HG03045 (cell line): ENCODE results near the gene ATP6V1E1.

Source experiments
- ATAC-seq: cut with Tn5 transposase; IDR thresholded peaks from one replicate; pipeline ENCODE4 v1.9.1; 2021; ENCODE audit warnings: mild to moderate bottlenecking, moderate library complexity; ENCODE audit not compliant: unreplicated experiment

Gene ATP6V1E1

DNA sequence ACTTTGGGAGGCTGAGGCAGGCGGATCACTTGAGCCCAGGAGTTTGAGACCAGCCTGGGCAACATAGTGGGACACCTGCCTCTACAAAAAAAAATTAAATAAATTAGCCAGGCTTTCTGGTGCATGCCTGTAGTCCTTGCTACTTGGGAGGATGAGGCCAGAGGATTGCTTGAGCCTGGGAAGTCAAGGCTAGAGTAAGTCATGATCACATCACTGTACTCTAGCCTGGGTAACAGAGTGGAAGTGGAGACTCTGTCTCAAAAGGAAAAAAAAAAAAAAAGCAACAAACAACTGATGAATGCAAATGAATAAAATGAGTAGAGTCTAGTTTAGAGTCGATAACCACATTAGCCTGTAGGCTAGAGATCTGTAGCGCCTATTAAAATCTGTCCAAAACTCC lies 6.1 kb upstream of the ATP6V1E1 start:
- no peak for ATAC-seq

DNA sequence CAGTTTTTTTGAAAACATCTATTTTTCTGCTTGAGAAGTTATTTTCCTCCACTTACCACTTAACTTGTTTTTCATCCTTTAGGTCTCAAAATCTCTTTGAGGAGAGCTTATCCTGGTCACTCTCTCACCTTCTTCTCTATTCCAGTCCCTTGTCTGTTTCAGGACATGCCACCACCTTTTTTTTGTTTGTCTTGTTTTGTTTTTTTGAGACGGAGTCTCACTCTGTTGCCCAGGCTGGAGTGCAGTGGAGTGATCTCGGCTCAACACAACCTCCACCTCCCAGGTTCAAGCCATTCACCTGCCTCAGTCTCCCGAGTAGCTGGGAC lies 5.4 kb upstream of the ATP6V1E1 start:
- no peak for ATAC-seq

DNA sequence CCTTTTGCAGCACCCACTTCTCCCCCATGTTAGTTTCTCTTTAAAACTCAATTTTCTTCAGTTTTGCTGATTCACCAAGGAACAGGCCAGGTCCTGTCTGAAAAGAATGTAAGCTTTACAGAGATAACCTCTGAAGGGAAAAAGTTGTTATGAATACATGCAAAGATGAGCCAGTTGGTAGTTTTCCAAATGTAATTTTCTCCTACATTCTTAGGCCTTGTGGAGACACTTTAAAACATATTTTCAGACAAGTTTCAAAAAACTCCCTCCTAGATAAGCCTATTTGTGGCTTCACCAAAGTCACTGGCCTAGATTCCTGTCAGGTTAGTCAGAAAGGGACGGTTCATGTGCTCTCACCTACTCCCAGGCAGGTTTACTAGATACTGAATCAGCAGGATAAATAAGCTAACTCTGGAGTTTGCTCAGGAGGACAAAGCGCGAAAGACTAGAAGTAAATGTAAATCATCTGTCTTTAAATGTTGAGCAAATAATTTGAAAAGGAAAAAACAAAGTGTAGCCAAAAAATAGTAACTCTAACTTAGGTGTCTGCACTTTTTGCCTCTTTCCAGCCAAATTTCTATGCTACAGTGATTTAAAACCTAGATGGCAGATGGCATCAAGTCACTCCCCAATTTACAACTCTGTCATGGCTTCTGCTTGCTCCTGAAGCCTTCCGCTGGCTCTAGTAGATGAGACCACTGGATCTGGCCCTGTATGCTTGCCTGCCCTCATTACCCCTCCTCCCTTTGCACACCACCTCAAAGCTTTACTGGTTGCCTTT lies 4.9 kb upstream of the ATP6V1E1 start:
- no peak for ATAC-seq

DNA sequence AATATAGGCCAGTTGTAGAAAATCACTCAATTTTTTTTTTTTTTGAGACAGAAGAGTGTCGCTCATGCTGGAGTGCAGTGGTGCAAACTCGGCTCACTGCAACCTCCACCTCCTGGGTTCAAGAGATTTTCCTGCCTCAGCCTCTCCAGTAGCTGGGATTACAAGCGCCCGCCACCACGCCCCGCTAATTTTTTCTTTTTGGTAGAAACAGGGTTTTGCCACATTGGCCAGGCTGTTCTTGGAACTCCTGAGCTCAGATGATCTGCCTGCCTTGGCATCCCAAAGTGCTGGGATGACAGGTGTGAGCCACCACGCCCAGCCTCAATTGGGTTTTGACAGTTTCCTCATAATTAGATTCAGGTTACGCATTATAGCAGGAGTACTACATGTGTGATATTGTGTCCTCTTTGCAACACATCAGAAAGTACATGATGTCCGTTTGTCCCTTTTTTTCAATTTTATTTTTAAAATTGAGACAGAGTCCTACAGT lies 2.6 kb upstream of the ATP6V1E1 start:
- ATAC-seq, result no peak

DNA sequence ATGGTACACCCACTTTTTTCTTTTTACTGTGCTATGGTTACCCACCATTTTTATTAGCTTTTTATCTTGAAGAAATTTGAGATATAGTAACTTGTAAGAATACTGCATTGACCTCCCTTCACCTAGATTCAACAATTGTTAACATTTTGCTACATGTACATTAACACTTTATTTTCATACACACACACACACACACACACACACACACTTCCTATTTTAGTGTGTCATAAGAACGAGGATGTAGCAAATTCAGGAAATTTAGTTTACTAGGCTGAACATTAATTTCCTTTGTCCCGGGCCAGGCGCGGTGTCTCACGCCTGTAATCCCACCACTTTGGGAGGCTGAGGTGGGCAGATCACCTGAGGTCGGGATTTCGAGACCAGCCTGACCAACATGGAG lies 1.1 kb upstream of the ATP6V1E1 start:
- no peak for ATAC-seq

DNA sequence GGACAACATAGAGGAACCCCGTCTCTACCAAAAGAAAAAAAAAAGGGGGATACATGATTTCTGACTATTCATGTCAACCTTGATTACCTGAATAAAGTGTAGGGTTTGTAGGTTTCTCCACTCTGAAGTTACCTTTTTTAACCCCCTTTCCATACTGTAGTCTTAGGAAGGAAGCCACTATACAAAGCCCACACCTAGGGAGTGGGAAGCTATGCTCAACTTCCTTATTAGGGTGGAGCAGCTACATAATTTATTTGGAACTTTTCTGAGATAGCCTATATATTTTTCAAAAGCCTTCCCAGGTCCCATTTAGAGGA lies 582 bp upstream of the ATP6V1E1 start:
- no peak for ATAC-seq

DNA sequence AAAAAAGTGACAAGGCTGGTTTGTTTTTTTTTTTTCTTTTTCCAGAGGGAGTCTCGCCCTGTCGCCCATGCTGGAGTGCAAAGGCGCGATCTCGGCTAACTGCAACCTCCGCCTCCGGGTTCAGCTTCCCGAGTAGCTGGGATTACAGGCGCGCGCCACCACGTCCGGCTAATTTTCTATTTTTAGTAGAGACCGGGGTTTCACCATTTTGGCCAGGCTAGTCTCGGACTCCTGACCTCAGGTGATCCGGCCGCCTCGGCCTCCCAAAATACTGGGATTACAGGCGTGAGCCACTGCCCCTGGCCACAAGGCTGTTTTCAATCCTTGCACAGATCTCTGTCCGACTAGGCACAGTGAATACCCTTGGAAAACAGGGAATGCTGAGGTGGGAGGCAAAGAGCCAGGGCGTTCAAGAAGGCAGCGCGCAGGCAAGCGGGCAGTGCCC lies 566 bp downstream of the ATP6V1E1 start:
- ATAC-seq, result no peak

DNA sequence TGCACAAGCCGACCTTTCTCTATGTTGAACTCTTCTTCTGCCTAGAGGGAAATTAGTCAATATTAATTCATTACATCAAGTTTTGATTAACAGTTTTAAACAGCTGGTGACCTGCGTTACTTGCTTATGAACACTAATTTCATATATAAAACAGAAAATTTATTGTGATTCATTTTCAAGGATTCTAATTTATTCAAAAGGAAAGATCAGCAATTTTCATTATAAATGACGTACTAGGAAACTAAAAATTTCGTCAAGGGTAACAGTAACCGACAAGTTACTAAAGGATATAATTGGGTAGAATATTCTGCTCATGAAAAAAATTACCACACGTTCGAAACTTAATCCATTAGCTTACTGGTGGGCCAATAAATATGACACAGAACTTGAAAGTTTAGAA lies 15.3 kb downstream of the ATP6V1E1 start:
- ATAC-seq, result no peak

DNA sequence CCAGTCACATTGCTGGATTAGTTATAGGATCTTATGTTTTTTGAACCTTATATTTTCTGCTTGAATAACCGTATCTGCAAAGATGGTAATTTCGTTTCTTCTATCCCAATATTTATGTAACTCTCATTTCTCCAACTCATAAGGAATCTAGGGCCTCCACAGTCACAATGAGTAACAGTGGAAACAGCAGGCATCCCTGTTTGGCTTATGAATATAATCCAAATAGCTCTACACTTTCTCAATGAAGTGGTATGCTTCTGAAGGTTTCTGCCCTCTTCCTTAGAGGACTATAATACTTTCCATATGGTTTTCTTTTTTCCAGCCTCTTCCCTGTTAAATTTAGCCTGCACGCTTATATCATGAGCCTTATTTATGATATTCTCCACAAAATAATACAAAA lies 16.5 kb downstream of the ATP6V1E1 start:
- no peak for ATAC-seq

DNA sequence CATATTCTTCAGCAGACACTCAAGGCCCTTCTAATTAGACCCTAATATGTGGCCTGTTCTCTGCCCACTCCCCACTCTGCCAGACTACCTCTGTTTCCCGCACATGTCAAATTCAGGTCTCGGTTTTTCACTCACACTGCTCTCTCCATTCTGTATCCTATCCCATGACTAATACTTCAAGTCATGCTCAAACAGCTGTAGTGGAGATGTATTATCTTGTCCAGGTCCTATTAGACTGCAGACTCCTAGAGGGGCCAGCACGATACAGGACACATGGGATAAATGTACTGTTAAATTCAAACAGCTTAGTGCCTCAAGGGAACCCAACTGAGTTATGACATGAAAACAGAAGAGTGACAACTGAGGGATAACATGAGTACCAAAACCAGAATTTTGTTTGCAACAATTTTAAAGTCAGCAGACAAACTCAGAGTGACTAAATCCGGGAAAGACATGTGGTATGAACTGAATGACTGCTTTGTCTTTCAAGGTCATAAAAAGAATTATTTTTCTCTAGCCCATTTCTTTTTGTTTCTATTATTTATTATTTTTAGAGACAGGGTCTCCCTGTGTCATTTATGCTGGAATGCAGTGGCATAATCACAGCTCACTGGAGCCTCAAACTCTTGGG lies 20.5 kb downstream of the ATP6V1E1 start:
- no peak for ATAC-seq

DNA sequence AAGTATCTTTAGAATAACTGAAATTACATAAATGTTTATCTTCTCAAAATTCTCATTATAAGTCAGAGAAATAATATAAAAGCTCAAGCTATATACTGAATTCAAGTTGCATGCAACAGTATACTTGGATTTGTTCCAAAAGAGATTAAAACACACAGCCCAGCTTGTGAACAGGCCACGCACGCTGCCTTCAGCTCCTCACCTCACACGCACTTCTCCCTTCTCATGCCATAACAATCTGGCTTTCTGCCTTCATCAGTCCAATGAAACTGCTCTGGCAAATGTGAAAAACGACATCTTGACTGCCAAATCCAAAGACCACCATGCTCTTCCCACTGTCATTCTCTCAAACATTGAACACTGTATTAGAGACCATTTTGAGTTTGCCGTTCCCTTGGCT lies 22.1 kb downstream of the ATP6V1E1 start:
- ATAC-seq, result no peak

DNA sequence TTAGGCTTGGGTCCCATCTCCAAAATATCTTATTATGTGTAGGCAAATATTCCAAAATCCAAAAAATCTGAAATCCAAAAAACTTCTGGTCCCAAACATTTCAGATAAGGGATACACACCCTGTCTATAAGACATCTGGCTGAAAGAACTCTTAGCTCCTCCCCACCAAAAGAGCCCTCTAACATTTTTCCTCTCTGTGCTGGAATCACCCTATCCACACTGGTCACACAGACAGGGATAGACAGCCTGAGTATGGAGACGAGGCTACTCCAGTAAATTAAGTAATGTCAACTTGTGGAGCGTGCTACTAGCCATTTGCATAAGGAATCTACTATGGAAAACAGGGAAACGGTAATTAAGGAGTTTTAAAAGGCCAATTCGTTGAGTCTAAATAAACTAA lies 24.9 kb downstream of the ATP6V1E1 start:
- no peak for ATAC-seq

DNA sequence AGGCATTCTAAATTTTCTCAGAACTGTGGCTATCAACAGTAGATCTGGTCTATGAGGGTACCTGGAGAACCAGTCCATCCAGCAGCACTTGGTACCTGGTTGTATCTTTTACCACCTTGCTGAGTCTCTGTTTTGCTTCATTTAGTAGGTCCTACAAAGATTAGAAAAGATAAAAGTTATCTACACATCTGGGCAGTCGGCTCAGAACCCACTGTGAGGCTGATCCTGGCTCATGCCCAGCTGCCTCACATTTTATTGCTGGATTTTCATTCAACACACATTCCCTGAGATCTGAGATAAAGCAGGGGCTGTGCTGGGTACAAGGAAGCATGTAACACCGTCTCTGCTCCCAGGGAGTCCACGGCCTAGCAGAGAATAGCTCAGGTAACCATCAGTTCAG lies 27.5 kb downstream of the ATP6V1E1 start:
- no peak for ATAC-seq

DNA sequence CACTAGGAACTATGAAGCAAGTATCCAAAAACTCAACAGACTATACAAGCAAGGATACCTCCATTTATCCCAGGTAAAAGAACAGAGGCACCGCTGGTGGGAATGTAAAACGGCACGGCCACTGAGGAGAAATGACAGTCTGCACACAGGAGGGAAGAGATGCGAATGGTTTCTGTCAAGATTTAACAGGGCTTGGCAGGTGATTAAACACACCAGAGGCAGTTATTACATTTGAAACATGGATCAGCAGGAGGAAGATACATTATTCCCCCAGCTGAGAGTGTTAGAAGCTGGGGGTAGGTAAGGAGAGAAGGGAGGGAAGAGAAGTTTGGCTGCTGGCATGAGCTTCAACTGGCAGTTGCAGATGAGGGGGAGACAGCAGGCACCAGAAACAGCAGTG lies 30.2 kb downstream of the ATP6V1E1 start:
- no peak for ATAC-seq

DNA sequence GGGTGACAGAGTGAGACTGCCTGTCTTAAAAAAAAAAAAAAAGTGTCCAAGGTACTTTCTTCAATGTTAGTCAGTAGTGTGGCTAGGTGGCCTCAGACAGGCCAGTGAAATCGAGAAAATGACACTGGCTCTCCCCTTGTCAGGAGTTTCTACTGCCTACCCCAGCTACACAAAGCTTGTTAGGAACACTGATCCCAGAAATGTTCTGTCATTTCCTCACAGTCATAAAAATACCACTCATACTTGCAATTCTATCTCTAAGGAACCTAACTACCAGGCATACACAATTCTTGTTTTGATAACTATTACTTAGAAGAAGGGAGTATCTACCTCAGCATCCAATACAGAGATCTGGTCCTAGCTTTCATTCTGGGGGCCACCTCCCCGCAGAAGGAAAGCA lies 31.3 kb downstream of the ATP6V1E1 start:
- no peak for ATAC-seq

DNA sequence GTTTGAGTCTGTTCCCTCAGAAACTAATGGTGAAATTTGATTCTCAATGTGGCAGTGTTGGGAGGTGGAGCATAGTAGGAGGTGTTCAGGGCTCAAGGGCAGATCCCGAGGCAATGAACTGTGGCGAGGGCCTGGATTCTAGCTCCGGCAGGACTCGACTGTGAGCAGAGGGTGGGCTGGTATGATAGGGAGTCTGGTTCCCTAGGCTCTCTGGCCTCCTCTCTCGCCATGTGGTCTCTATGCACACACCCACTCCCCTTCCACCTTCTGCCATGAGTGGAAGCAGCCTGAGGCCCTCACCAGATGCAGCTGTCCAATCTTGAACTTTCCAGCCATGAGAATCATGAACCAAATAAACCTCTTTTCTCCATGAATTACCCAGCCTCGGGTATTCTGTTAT lies 32.3 kb downstream of the ATP6V1E1 start:
- no peak for ATAC-seq

DNA sequence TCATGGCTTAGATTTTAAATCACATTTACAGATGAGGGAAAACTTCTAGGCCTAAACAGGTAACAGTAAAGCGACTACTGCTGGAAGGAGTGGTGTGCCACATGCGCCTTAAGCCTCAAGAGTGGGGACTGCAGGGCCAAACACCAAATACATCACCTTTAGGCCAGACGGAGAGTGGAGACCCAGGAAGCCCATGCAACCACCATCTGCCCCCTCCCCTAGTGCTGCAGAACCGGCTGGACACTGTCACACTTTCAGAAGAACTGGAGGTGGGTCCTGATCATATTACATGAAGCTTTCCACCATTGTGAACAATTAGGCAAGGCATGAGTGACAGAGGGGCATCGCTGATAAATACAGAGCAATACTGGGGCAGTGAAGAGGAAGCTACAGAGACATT lies 36.3 kb downstream of the ATP6V1E1 start:
- ATAC-seq, result no peak

DNA sequence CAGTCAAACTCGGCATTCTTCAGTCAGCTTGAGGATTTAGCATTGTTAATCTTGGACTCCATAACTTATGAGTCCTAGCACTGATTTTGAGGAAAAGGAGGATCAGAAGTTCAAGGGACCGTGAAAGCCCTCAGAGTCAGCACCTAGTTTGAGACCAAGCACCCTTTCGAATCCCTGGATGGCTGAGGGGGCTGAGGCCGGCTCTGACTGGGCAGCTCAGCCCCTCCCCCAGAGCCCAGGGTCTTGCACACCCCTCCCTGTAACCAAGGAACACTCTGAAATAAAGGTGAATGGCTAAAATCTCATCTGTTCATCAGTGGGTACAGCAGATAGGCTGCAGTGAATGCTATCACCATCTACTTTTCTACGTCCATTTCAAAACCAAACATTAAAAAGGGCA lies 38.0 kb downstream of the ATP6V1E1 start:
- ATAC-seq, result no peak

DNA sequence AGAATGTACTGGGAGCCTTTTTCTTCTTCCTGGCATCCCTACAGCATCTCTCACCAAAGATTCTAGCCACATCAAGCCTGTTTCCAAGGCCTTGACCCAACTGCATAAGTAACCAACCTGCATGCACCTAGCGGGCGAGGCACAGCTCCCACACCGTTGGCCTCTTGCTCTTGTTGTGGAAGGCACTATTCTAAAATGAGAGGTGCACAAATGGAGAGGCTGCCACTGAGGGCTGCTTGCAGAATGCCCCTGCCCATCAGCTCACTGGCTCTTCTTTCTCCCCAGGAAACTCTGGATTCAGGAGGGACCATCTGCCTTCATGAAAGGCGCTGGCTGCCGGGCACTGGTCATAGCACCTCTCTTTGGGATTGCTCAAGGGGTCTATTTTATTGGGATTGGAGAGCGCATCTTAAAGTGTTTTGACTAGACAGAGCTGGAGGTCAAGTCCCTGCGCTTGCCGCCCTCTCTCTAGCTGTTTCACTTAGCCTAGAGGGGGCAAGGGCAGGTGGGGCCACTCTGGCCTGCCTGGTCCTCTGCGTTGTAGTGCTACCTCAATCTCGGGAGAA lies 38.7 kb downstream of the ATP6V1E1 start:
- ATAC-seq, result no peak

DNA sequence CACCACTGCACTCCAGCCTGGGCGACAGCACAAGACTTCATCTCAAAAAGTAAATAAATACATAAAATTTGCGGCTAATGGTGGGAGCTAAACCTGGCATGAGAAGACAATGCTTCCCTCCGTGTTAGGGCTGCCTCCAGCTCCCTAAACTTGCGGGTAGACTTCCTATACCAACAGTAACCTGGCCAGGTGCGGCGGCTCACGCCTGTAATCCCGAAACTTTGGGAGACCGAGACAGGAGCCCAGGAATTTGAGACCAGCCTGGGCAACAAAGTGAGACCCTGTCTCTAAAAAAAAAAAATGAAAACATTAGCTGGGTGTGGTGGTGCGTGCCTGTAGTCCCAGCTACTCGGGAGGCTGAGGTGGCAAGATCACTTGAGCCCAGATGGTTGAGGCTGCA lies 39.9 kb downstream of the ATP6V1E1 start:
- ATAC-seq, result no peak

DNA sequence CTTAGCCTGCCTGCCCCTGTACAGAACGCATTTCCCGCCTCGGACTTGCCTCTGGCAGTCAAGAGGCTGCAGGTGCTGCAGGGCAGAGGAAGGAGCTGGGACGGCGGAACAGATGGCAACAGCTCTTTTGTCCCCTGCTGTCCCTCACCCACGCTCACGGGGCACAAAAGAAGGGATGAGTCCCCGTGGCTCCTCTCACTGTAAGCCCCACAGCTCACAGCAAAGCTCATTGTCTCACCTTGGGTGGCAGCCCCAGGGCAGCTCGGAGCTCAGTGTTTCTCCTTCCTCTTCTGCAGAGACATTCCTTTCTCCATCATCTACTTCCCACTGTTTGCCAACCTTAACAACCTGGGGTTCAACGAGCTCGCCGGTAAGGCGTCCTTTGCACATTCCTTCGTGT lies 40.9 kb downstream of the ATP6V1E1 start:
- no peak for ATAC-seq

DNA sequence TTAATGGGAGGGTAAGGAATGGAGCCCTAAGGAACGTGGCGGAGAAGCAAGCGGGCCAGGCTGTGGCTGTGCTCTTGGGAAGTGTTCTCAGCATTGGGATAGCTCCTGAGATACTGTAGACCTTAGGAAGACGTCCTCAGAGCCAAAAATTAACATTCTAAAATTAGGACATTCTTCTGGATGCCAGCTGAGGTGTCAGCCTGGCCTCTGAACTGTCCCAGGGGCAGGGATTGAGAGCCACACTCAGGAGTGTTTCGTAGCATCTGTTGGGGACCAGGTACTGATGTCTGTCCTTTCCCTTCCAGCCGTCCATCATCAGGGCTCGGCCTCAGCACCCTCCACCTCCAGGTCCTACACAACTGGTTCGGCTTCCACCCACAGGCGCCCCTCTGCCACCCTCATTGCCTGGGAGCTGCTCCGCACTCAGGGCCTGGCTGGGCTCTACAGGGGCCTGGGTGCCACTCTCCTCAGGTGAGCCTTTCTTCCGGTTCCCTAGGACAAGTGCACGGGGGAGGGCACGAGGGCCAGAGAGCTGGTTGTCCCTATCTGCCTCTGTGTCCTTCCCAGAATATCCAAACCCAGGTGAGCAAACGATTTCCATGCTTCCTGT lies 41.6 kb downstream of the ATP6V1E1 start:
- no peak for ATAC-seq
